ENCODE measurements around the gene MED20.

The MED20 gene

GRCh38 chr6:41940759-41941279, 19.9 kb upstream of the MED20 start:
- DNase-seq = peak; percentile 83

- peak; percentile 78 for DNase-seq
Measured at GRCh38 chr6:41939848-41940758, 19.2 kb upstream of the MED20 start.

GRCh38 chr6:41939176-41939847, 18.4 kb upstream of the MED20 start:
- DNase-seq = peak; percentile 96

DNA sequence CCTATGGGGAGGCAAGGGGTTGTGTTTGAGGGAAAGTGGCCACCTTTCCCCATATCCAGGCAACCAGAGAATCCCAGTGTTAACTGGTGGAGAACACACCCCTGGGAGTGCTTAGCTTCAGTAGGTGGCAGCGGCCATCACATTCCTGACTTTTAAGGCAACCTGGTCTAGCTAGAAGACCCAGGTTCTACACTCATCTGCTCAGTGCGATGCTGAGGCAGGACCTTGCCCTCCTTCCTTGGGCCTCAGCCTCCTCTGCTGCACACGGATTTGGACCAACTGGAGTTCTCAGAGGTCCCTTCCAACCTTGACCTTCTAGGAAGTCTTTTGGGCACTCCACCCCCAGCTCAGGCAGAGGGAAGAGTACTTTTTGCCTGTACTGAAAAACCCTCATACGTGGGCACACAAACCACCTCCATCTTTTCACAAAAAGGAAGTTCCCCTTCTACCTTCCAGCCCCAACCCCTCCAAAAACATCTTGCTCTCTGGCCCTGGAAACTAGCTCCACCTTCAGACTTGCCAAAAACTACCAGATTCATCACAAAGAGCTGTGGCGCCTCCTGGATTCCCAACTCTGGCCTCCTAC, 17.7 kb upstream of the MED20 start:
- DNase-seq = no peak

DNA sequence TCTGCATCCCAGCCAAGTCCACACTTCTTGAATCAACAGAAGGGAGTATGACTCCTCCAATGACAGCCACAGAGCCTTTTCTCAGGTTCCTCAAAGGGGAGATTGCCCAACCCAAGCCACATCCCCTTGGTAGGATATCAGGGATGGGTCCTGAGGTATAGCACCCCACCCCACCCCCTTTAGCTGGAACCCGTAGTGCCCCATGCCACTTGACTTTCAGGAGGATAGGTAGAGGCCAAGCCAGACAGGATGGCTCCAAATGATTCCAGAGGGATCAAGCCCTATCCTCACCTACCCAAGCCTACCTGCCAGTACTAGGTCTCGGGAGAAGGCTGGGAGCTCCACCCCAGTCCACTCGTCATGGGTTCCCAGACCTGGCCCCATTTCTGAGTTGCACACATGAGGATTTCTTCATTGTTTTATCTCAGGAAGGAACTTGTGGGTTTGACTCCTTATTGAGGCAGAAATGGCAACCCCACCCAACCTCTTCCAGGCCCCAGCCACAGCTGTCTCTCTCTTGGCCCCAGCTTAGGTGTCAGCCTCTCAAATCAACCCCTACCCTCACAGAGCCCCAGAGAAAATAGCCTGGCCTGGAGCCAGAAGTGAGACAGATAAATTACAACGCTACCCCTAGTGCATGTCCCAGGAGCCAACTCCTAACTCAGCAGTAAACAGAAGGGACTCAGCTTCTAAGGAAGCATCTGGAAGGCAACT, 17.1 kb upstream of the MED20 start:
- DNase-seq = peak; percentile 98

GRCh38 chr6:41937472-41937860, 16.5 kb upstream of the MED20 start:
- no peak for DNase-seq

GRCh38 chr6:41936073-41936837, 15.3 kb upstream of the MED20 start:
- DNase-seq = peak; percentile 100

GRCh38 chr6:41935685-41936072, 14.7 kb upstream of the MED20 start:
- no peak for DNase-seq

DNA sequence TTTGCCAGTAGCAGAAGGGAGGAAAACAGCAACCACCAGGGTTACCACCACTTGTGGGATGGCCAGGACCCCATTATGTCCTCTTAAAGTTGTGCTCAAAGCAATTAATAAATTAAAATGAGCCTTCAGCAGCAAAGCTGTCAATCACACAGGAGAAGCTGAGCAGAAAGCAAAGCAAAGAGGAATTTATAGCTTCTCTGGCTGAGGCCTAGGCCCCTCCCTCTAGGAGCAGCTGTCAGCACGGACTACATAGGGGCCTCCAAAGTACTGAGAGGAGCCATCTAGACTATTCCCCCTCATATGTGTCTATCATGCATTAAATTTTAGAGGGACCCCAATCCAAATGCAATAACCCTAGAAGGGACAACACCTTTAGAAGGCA, 14.2 kb upstream of the MED20 start:
- DNase-seq = peak; percentile 51

DNA sequence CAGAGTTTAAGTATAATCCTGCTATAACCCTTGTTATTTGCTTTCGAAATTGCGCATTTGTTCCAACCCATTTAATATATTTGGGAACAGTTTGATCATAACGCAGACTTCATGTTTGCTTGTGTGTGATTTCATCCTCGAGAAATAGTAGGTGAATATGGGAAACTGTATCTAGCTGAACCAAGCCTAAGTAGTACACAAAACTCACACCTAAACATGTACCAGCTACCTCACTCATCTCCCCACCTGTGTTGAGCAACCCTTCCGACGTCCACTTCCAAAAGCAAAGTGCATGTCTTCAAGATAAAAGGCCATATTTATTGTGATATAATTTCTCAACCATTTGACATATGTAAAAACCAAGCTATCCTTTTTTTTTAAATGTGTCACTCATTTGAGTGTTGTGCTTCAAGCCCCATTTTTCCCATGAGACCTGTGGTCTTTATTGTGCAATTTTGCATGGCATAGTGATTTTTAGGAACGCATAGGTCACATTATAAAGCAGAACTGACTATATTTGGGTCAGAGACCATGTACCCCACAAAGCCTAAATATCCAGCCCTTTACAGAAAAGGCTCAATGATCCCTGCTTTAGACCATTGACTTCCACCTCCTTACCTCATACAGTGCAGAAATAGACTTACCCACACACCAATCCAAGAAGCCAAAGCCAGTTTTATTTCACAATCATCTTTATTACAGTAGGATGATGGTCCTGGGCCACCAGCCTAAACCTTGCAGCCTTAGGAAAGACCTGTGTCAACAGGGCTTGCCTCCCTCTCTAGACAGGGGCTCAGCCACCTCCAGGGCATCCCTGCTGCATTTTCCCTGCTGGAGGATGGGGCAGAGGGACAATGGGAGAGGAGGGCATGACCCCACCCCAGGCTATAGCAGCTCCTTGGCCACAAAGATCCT, 13.6 kb upstream of the MED20 start:
- peak; percentile 25 for DNase-seq

GRCh38 chr6:41932378-41932777, 11.4 kb upstream of the MED20 start:
- DNase-seq = no peak

DNA sequence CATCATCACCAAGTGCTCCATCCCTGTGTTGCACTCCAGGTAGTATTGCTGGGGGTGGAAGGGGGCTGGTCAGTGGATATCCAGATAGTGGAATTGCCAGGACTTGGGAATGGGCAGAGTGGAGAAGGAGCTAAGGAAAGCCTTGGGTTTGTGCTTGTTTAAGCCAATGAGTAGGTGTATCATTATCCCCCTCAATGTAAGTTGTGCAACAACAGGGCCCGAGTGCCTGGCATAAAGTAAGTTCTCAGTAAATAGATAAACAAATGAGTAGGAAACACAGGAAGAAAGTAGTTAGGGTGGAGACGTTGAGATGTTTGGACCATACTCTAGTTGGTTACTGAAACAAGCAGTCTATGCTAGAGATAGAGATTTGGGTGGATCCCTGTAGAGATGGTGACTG, 10.9 kb upstream of the MED20 start:
- DNase-seq = no peak

DNA sequence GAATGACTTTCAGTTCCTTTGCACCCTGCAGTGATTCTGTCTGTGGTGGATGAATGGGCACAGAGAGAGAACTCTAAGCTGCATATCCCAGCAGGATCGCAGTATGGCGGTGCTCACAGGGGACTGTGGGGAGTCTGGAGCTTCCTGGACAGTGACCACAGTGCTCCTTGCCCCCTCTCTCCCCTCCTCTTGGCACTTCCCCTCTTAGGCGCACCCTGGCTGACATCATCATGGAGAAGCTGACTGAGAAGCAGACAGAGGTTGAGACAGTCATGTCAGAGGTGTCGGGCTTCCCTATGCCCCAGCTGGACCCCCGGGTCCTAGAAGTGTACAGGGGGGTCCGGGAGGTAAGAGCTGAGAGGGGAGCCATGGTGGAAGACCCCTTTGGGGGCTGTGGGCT, 9.0 kb upstream of the MED20 start:
- DNase-seq = no peak

DNA sequence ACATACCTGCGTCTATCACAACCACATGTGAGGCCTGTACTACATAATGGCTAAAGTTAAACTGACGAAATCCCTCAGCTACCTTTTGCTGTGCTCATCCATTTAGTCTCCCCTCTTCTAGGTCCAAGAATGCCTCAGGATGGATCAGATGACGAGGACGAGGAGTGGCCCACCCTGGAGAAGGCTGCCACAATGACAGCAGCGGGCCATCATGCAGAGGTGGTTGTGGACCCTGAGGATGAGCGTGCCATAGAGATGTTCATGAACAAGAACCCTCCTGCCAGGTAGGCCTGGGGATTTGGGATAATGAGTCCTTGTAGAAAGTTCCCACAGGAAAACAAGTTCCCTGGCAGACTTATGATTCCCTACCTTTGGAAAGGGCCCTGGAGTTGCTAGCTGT, 6.3 kb upstream of the MED20 start:
- DNase-seq = no peak

DNA sequence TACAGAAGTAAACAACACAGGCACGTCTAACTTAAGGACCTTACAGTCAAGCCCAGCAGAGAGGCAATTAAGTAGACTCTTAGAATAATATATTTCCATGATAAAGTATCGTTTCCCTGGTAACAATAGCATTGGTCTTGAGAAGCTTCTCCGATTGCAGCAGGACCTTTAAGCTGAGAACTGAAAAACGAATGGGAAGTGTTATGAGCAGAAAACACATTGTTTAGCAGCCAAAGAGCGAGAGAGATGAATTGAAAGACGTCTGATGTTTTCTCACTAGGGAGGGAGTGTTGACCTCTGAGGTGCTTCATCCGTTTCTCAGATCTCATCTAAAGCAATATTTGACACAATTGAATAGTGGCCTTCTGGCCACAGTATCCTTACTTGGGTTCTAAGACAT, 1.2 kb upstream of the MED20 start:
- DNase-seq = no peak

- DNase-seq = peak; percentile 48
Measured at GRCh38 chr6:41921712-41921998, 716 bp upstream of the MED20 start.

DNA sequence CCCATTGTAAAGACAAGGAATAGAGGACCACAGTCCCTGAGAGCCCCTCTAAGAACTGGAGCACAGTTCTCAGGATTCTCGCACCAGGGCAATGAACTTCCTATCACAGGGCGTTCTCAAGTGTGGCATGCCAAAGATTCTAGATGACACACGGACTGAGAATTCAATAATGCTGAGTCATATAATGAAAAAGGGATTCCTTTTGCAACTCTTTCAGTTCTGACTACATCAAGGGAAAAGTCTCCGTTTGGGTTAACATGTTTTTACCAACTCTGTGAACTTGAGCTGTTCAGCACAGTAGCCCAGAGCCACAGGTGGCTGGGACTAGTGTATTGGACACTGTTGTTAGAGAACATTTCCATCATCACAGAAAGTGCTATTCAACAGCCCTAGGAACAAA, 3.4 kb downstream of the MED20 start:
- no peak for DNase-seq

- no peak for DNase-seq
Measured at GRCh38 chr6:41914869-41915530, 5.9 kb downstream of the MED20 start.

GRCh38 chr6:41914343-41914742, 6.6 kb downstream of the MED20 start:
- DNase-seq = no peak

- DNase-seq = no peak
Measured at GRCh38 chr6:41909727-41910126, 11.2 kb downstream of the MED20 start.
